ENCODE results near the gene MYH15.

Gene MYH15

GRCh38 chr3:108509263-108509662 lies 1.1 kb downstream of the MYH15 start:
- no peak for DNase-seq

DNA sequence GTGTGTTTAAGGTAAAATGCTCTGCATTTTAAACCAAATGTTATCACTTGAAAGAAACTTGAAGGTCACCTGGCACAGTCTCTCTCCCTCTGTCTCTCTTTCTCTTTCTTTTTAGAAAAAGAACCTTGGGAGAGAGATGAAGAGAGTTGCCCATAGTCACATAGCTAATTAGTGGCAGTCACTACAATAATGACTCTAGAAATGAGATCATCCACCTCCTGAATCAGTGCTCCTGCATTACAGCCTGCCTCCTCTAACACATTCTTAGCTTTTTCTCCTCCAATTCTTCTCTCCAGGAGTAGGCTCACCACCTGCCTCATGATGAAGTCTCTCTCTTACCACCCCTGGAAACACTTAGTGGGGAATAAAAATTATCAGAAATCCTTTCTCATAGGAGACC lies 2.5 kb downstream of the MYH15 start:
- no peak for DNase-seq

DNA sequence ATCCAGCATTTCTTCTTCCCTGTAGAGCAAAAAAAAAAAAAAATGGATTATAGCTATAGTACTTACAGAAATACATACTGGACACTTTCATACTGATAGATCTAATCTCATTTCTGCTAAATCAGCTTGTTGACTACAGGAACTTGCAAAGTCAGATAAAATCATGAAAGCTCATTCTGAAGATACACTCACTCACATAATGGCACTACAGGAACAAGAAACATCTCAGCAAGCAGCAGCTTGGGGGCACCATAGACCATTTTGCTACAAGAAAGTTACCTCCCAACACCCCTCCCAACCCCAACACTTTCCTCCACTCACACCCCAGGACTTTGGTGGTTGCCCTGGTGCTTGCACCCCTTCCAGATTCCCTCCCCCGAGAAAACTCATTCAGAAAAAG lies 4.6 kb downstream of the MYH15 start:
- DNase-seq = no peak

DNA sequence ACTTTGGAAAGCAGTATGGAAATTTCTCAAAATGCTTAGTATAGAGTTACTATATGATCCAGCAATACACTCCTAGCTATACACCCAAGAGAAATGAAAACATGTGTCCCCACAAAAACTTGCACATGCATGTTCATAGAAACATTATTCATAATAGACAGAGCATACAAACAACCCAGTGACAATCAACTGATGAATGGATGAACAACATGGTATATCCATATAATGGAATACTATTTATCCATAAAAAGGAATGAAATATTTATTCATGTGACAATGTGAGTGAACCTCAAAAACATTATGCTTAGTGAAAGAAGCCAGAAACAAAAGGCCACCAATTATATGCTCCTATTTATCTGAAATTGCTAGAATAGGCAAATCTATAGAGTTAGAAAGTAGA lies 6.7 kb downstream of the MYH15 start:
- no peak for DNase-seq

GRCh38 chr3:108501535-108501934 lies 8.9 kb downstream of the MYH15 start:
- DNase-seq = no peak

DNA sequence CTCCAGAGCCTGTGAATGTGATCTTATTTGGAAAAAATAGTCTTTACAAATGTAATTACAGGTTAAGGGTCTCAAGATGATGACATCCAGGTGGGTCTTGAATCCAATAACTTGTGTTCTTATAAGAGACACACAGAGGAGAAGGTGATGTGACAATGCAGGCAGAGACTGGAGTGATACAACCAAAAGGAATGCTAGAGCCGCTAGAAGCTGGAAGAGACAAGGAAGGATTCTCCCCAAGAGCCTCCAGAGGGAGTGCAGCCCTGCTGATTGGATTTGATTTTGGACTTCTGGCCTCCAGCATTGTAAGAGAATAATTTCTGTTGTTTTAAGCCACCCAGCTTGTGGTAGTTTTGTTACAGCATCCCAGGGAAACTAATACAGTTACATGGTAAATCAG lies 9.7 kb downstream of the MYH15 start:
- no peak for DNase-seq

DNA sequence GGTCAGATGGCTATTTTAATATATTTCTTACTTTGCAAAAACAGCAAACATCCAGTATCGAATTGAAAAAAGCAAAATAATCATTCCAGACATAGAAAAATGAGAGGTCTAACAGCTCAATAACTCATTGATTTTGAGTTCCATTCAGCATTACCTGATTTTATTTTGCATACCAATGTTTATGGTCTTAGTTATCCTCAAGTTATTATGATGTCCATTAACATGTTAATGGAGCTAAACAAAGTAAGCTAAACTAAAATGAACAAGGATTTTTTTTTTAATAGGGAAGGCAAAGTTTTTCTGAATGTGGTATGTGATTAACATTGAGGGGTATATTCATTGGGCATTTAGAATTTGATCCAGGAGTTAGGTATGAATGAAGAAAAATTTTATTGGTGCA lies 13.1 kb downstream of the MYH15 start:
- DNase-seq = no peak

- no peak for DNase-seq
Observed at GRCh38 chr3:108495717-108496116, 14.7 kb downstream of the MYH15 start.

GRCh38 chr3:108494906-108495531 lies 15.4 kb downstream of the MYH15 start:
- DNase-seq = no peak

- DNase-seq = no peak
Observed at GRCh38 chr3:108493862-108494261, 16.5 kb downstream of the MYH15 start.

GRCh38 chr3:108491456-108491855 lies 18.9 kb downstream of the MYH15 start:
- DNase-seq = no peak

DNA sequence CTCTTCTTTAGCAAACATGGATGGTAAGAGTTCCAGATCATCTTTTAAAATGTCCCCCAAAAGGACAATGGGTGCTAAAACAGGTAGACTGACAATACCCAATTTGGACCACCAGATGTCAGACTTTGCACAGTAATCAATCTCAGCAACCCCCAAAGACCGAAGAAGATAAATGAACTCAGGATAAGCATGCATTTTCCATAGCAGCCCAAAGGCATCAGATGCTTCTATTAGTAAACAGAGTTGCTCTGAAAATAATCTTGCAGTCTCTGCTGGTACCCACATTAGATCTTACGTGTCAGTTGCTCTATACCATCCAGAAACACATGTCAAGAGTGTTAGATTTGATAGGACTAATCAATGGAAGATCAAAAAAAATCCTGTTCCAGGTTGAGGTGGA lies 20.6 kb downstream of the MYH15 start:
- no peak for DNase-seq

- DNase-seq = no peak
Observed at GRCh38 chr3:108488631-108489030, 21.8 kb downstream of the MYH15 start.

DNA sequence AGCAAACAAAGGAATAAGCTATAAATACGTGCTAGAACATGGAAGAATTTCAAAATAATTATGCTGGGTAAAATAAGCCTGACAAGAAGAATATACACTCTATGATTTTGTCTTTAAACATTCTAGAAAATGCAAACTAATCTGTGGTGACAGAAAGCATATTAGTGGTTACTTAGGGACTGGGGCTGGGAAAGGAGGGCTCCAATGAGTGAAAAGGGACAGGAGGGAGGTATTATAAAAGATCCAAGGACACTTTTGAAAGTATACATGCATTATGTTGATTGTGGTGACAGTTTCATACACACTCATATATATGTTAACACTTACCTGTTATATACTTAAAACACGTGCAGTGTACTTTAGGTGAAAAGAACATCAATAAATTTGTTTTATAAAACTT lies 23.0 kb downstream of the MYH15 start:
- no peak for DNase-seq

DNA sequence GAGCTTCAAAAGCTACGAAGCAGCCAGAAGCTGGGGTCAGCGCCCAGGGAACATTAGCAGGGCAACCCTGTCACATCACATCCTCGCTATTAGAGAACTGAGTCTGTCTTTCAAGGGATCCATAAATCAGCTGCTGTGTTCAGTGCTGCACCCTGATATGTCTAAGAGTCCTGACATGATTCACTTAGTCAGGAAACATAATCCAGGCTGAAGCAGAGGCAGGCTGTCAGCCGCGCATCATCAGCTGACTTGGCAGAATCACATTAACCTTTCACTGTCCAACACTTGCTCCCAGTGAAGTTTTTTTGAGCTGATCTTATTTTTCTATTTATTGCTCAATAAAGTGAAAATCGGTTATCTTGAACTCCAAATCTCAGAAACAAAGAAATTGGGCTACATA lies 23.5 kb downstream of the MYH15 start:
- DNase-seq = no peak

DNA sequence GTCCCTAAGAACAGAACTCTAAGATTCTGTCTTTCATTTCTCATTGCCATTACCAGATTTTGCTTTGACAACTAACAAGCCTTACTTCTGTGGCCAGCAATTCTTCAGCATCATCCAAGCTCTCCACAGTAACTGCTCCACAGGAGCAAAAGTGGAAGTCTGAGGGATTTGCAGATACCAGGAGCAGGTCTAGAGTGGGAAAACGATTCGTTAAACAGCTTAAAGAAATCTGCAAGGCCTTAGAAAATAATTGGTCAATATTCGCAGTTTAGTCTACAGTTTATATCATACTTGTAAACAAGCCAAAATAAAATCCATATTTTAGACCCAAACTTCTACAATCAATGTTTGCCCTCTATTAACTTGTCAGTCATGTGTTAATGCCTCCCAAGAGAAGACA lies 24.1 kb downstream of the MYH15 start:
- DNase-seq = no peak

GRCh38 chr3:108485146-108485545 lies 25.2 kb downstream of the MYH15 start:
- no peak for DNase-seq

- DNase-seq = no peak
Observed at GRCh38 chr3:108479224-108479623, 31.2 kb downstream of the MYH15 start.

DNA sequence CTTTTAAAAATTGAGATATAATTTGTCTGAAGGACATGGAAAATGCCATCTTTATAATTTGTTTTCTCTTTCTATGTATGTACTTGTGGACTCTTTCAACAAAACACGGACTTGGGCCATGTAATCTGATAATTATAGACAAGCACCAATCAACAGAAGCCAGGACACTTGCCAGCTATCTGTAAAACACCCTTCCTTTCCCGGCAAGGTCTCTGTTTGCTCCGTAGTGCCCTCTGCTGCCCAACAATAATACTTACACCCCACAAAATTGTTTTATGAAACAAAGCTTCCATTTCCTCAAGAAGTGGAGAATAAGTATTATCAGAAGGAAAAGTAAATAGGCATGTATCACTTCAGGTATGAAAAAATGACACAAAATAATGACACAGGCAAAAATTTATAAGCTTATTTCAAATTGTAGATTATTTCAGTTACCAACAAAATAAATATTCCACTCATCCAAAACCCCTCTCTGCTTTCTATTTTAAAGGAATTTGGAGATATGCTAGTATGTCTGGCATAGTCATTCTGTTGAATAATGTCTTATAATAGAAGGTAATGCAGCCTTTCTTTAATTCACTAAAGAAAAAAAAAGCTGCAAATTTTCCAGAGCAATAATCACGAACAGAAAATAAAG lies 32.8 kb downstream of the MYH15 start:
- peak; percentile 14 for DNase-seq

- no peak for DNase-seq
Observed at GRCh38 chr3:108475220-108475782, 35.1 kb downstream of the MYH15 start.

DNA sequence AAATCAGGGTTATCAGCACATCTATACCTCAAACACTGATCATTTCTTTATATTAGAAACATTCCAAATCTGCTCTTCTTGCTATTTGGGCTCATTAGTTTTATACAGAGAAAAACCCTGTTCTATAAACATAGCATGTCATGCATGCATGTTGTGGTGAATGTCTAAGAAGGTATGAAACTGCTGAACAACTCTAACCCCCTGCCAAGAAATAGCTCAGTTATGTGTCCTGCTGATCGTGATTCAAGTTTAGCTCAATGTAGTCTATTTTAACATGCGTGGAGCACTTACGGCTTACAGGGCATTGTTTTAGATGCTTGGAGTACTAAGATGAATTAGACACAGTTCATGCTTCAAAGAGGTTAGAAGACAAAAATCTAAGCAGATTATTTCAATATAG lies 35.8 kb downstream of the MYH15 start:
- DNase-seq = no peak

DNA sequence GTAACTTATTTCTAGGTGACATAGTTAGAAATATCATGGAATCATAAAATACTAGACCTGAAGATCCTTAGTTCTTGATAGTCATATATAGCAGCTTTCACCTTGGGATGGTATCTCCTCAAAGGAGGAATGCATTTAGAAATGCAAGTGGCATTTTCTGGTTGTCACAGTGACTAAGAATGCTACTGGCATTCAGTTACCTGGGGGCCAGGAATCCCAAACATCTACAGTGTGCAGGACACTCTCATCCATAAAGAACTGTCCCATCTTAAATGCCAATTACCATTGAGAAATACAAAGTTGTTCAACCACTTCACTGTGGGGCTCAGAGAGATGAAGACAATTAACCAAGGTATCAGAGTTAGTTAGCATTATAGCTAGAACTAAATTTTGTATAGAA lies 36.7 kb downstream of the MYH15 start:
- no peak for DNase-seq

- no peak for DNase-seq
Observed at GRCh38 chr3:108472001-108472591, 38.3 kb downstream of the MYH15 start.

DNA sequence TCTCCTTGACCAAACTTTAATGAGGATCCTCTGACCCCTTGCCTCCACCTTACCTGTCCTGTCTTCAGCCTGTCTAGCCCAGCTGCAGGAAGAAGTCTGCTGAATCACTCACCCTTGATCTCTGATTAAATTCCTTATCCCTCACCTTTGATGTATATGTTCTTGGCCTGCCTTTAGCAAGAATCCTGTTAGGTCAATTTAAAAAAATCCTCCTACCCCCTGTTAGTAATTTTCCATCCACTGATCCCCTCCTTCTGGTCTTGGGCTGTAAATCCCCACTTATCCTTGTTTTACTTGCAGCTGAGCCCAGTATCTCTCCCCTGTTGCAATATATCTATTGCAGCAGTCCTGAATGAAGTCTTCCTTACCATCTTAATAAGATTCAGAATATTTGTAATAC lies 39.0 kb downstream of the MYH15 start:
- no peak for DNase-seq

DNA sequence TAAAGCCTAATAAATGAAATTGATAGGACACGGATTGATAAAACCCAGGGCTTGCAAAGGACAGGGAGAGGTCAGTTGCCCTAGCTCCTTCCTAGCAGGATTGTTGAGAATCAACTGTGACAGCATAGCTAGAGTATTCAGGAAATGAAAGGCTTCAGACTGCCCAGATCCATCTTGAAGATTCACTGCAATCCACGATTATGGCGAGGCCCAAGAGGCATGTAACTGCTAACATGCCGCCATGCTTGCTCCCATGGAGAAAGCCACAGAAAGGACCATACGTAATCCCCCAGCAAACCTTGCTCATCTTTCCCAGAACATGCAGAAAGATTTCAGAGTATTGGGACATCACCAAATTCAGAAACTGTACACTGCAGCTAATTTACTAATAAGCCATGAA lies 41.3 kb downstream of the MYH15 start:
- no peak for DNase-seq

Data from KG1 (cell line).